ENCODE measurements around the gene EPHB1. TPM values are rescaled to one million over a fixed set of nuclear protein-coding genes. Genes with fewer than 3 reads are reported as not detected.

EPHB1 gene
- polyA plus RNA-seq, 3 donors = 0.06 to 0.55 TPM; not detected in 1

GRCh38 chr3:134874737-134875413 lies 79.8 kb downstream of the EPHB1 start:
- no peaks in the 10 kb centered on the region for H4K20me1 ChIP-seq (ENCODE audit: insufficient read depth, low read length)
- H3K79me2 ChIP-seq (ENCODE audit: insufficient read depth, low read length) = no peaks in the 10 kb centered on the region
- no peaks in the 10 kb centered on the region for H3K9me3 ChIP-seq (replicated peaks in 1 of 2; ENCODE audit: control insufficient read depth in 1 of 2, insufficient read depth in 1 of 2, low read length in 2 of 2)
- no peak for TF ChIP-seq CTCF (IDR thresholded peaks at IDR 0.05)
- no peaks in the 10 kb centered on the region for H3K27me3 ChIP-seq (ENCODE audit: control insufficient read depth in 2 of 2, insufficient read depth in 2 of 2, low read length in 2 of 2)
- H3K4me3 ChIP-seq (replicated peaks in 1 of 3; ENCODE audit: low read depth in 2 of 3, low read length in 3 of 3) = no peak overlapping the region
- H2AFZ ChIP-seq (ENCODE audit: insufficient read depth, low read depth, low read length, poor library complexity, severe bottlenecking) = no peak overlapping the region
- no peaks in the 10 kb centered on the region for H3K4me1 ChIP-seq (ENCODE audit: control insufficient read depth in 1 of 2, insufficient read depth in 2 of 2, low read length in 2 of 2)
- H3K4me3 Mint-ChIP-seq = no peak overlapping the region
- DNase-seq = no peak
- H3K36me3 ChIP-seq (replicated peaks in 1 of 2; ENCODE audit: control insufficient read depth in 1 of 2, insufficient read depth in 2 of 2, low read length in 2 of 2) = no peaks in the 10 kb centered on the region
- peaks cover 4% of the 10 kb centered on the region for H3K4me1 Mint-ChIP-seq
- intact Hi-C loops (cut with micrococcal nuclease) = no loop called here
- H3K27ac ChIP-seq (ENCODE audit: low read depth in 1 of 2, low read length in 2 of 2) = no peak overlapping the region
- H3K27me3 Mint-ChIP-seq (ENCODE audit: low read depth in 3 of 3) = peaks cover 3 to 6% (median 4%) of the 10 kb centered on the region in 3 donors
- 92% methylated on average over 6 of the region's 10 CpGs for WGBS (ENCODE audit: insufficient coverage)
- H3K9ac ChIP-seq (ENCODE audit: insufficient read depth, low read length, poor library complexity, severe bottlenecking) = no peak overlapping the region
- H3K9me3 Mint-ChIP-seq = peaks cover 0 to 3% (median 0%) of the 10 kb centered on the region in 7 donors
- H3K27ac Mint-ChIP-seq = no peak overlapping the region
- no peaks in the 10 kb centered on the region for H3K36me3 Mint-ChIP-seq
- H3K4me2 ChIP-seq (replicated peaks; ENCODE audit: extremely low read depth, low read length, poor library complexity, severe bottlenecking) = no peak overlapping the region

- Mint-ChIP-seq H3K36me3 (no peaks in the 10 kb centered on the region), H3K27ac (no peak overlapping the region), H3K9me3 (peaks cover 0 to 3% (median 0%) of the 10 kb centered on the region in 7 donors), H3K4me1 (no peaks in the 10 kb centered on the region), H3K27me3 (ENCODE audit: low read depth in 3 of 3) (peaks cover 0 to 6% (median 6%) of the 10 kb centered on the region in 3 donors), H3K4me3 (no peak overlapping the region)
- TF ChIP-seq CTCF (IDR thresholded peaks at IDR 0.05) = no peak
- no peak overlapping the region for H3K4me2 ChIP-seq (replicated peaks; ENCODE audit: extremely low read depth, low read length, poor library complexity, severe bottlenecking)
- H3K27ac ChIP-seq (ENCODE audit: low read depth in 1 of 2, low read length in 2 of 2) = no peak overlapping the region
- 100% methylated on average over 1 of the region's 2 CpGs for WGBS (ENCODE audit: insufficient coverage)
- no peaks in the 10 kb centered on the region for H3K9me3 ChIP-seq (replicated peaks in 1 of 2; ENCODE audit: control insufficient read depth in 1 of 2, insufficient read depth in 1 of 2, low read length in 2 of 2)
- no peaks in the 10 kb centered on the region for H3K79me2 ChIP-seq (ENCODE audit: insufficient read depth, low read length)
- H3K9ac ChIP-seq (ENCODE audit: insufficient read depth, low read length, poor library complexity, severe bottlenecking) = no peak overlapping the region
- no peak overlapping the region for H3K4me3 ChIP-seq (replicated peaks in 1 of 3; ENCODE audit: low read depth in 2 of 3, low read length in 3 of 3)
- H3K27me3 ChIP-seq (ENCODE audit: control insufficient read depth in 2 of 2, insufficient read depth in 2 of 2, low read length in 2 of 2) = no peaks in the 10 kb centered on the region
- no peak for DNase-seq
- no peaks in the 10 kb centered on the region for H3K4me1 ChIP-seq (ENCODE audit: control insufficient read depth in 1 of 2, insufficient read depth in 2 of 2, low read length in 2 of 2)
- H4K20me1 ChIP-seq (ENCODE audit: insufficient read depth, low read length) = no peaks in the 10 kb centered on the region
- no peaks in the 10 kb centered on the region for H3K36me3 ChIP-seq (replicated peaks in 1 of 2; ENCODE audit: control insufficient read depth in 1 of 2, insufficient read depth in 2 of 2, low read length in 2 of 2)
- intact Hi-C loops (cut with micrococcal nuclease) = no loop called here
- no peak overlapping the region for H2AFZ ChIP-seq (ENCODE audit: insufficient read depth, low read depth, low read length, poor library complexity, severe bottlenecking)
Measured at GRCh38 chr3:134876836-134877235, 81.8 kb downstream of the EPHB1 start.
